GM21619 (cell line): Measurements from ENCODE around the gene SLC43A1.
"Not testable (repeated sequence)": the region's sequence is repeated elsewhere in the genome, so short reads cannot be mapped to it uniquely, and the experiment has no call there.

Source experiments
- ATAC-seq: cut with Tn5 transposase; IDR thresholded peaks from one replicate; pipeline ENCODE4 v1.9.1; 2021; ENCODE audit not compliant: unreplicated experiment

Gene SLC43A1

GRCh38 chr11:57461841-57462489 is 53.5 kb downstream of the SLC43A1 start:
- ATAC-seq, result no peak

- ATAC-seq, result no peak
Measured at GRCh38 chr11:57460758-57461749, 54.4 kb downstream of the SLC43A1 start.

GRCh38 chr11:57460022-57460757 is 55.3 kb downstream of the SLC43A1 start, which contains the start of gene RTN4RL2:
TSS of gene RTN4RL2 (plus strand) at chr11:57460528. CDS start at chr11:57460866, 338 bp downstream.
- ATAC-seq, result peak; percentile 40

GRCh38 chr11:57459164-57460021 is 56.1 kb downstream of the SLC43A1 start:
- no peak for ATAC-seq

- no peak for ATAC-seq
Measured at GRCh38 chr11:57458410-57459163, 56.9 kb downstream of the SLC43A1 start.

- ATAC-seq, result no peak
Measured at GRCh38 chr11:57458060-57458409, 57.5 kb downstream of the SLC43A1 start.

GRCh38 chr11:57457643-57458023 is 57.9 kb downstream of the SLC43A1 start:
- ATAC-seq, result peak; percentile 25

GRCh38 chr11:57456960-57457642 is 58.4 kb downstream of the SLC43A1 start:
- ATAC-seq, result peak; percentile 58

- no peak for ATAC-seq
Measured at GRCh38 chr11:57453543-57454177, 61.8 kb downstream of the SLC43A1 start.

GRCh38 chr11:57446055-57446454 is 69.4 kb downstream of the SLC43A1 start:
- no peak for ATAC-seq

- ATAC-seq, result not testable (repeated sequence)
Measured at GRCh38 chr11:57445122-57445394, 70.4 kb downstream of the SLC43A1 start.

- ATAC-seq, result no peak
Measured at GRCh38 chr11:57444362-57445121, 71.0 kb downstream of the SLC43A1 start.

GRCh38 chr11:57440744-57441414 is 74.6 kb downstream of the SLC43A1 start:
- no peak for ATAC-seq

- ATAC-seq, result no peak
Measured at GRCh38 chr11:57439786-57440185, 75.7 kb downstream of the SLC43A1 start.

- ATAC-seq, result no peak
Measured at GRCh38 chr11:57438345-57439285, 76.9 kb downstream of the SLC43A1 start.

GRCh38 chr11:57436031-57436430 is 79.5 kb downstream of the SLC43A1 start:
- no peak for ATAC-seq
